ENCODE results near the gene CYP2W1. TPM values are rescaled to one million over a fixed set of nuclear protein-coding genes. Genes with fewer than 3 reads are reported as not detected.
A peak's percentile ranks its signal among the peaks of the same experiment; 100 is the strongest.

The CYP2W1 gene
- total and polyA plus RNA-seq, 2 experiments from 2014 or later = not detected

- Histone ChIP-seq H3K4me1 (ENCODE audit: insufficient read depth) (no peaks in the 10 kb centered on the region), H3K27ac (no peak overlapping the region), H3F3A (ENCODE audit: insufficient read depth) (no peaks in the 10 kb centered on the region), H3K79me2 (ENCODE audit: insufficient read depth) (no peaks in the 10 kb centered on the region), H4K20me1 (ENCODE audit: insufficient read depth) (no peaks in the 10 kb centered on the region), H3K4me3 (no peak overlapping the region), H3K9ac (no peak overlapping the region), H3K9me3 (ENCODE audit: low read depth) (no peaks in the 10 kb centered on the region), H2AFZ (no peak overlapping the region), H3K36me3 (ENCODE audit: low read depth) (no peaks in the 10 kb centered on the region), H3K9me2 (ENCODE audit: insufficient read depth) (no peaks in the 10 kb centered on the region), H3K4me2 (ENCODE audit: unreplicated experiment) (no peak overlapping the region), H3K27me3 (replicated peaks; ENCODE audit: insufficient read depth) (0 out of 2 replicates have a peak, but pooled peaks cover 8% of the 10 kb centered on the region)
- no peak for DNase-seq
- 63 to 64% methylated on average over 30 to 39 of the region's 39 CpGs for WGBS, 2 experiments (ENCODE audit: low coverage in 1 of 2, low lambda C conversion rate in 2 of 2, missing lambda C conversion rate in 2 of 2)
- TF ChIP-seq EZH2phosphoT487 (IDR thresholded peaks at IDR 0.05; ENCODE audit: insufficient read depth, low read depth) (no peak), EZH2 (IDR thresholded peaks at IDR 0.05; ENCODE audit: insufficient read depth, poor library complexity, severe bottlenecking) (no peak)
- in situ Hi-C loops (cut with MboI) = no loop called here
Observed at GRCh38 chr7:984361-985126, 1.6 kb downstream of the CYP2W1 start.

GRCh38 chr7:985127-985416, 2.1 kb downstream of the CYP2W1 start:
- H3K9me2 ChIP-seq (ENCODE audit: insufficient read depth) = no peaks in the 10 kb centered on the region
- in situ Hi-C loops (cut with MboI) = no loop called here
- no peak for TF ChIP-seq EZH2phosphoT487 (IDR thresholded peaks at IDR 0.05; ENCODE audit: insufficient read depth, low read depth)
- TF ChIP-seq EZH2 (IDR thresholded peaks at IDR 0.05; ENCODE audit: insufficient read depth, poor library complexity, severe bottlenecking) = no peak
- no peaks in the 10 kb centered on the region for H3K4me1 ChIP-seq (ENCODE audit: insufficient read depth)
- H2AFZ ChIP-seq = no peak overlapping the region
- no peak overlapping the region for H3K4me2 ChIP-seq (ENCODE audit: unreplicated experiment)
- H3K4me3 ChIP-seq = no peak overlapping the region
- WGBS, 2 experiments (ENCODE audit: low coverage in 1 of 2, low lambda C conversion rate in 2 of 2, missing lambda C conversion rate in 2 of 2) = 57 to 60% methylated on average over 16 of the region's 16 CpGs
- no peak overlapping the region for H3K9ac ChIP-seq
- H4K20me1 ChIP-seq (ENCODE audit: insufficient read depth) = no peaks in the 10 kb centered on the region
- H3F3A ChIP-seq (ENCODE audit: insufficient read depth) = no peaks in the 10 kb centered on the region
- 0 out of 2 replicates have a peak, but pooled peaks cover 8% of the 10 kb centered on the region for H3K27me3 ChIP-seq (replicated peaks; ENCODE audit: insufficient read depth)
- H3K79me2 ChIP-seq (ENCODE audit: insufficient read depth) = no peaks in the 10 kb centered on the region
- H3K9me3 ChIP-seq (ENCODE audit: low read depth) = no peaks in the 10 kb centered on the region
- no peaks in the 10 kb centered on the region for H3K36me3 ChIP-seq (ENCODE audit: low read depth)
- H3K27ac ChIP-seq = no peak overlapping the region
- DNase-seq = no peak

GRCh38 chr7:985915-986741, 3.1 kb downstream of the CYP2W1 start:
- H3K9ac ChIP-seq = no peak overlapping the region
- H4K20me1 ChIP-seq (ENCODE audit: insufficient read depth) = no peaks in the 10 kb centered on the region
- H3K27ac ChIP-seq = no peak overlapping the region
- no peaks in the 10 kb centered on the region for H3F3A ChIP-seq (ENCODE audit: insufficient read depth)
- peak; percentile 49 for DNase-seq
- H3K79me2 ChIP-seq (ENCODE audit: insufficient read depth) = no peaks in the 10 kb centered on the region
- H3K4me3 ChIP-seq = no peak overlapping the region
- H3K9me2 ChIP-seq (ENCODE audit: insufficient read depth) = no peaks in the 10 kb centered on the region
- H3K4me2 ChIP-seq (ENCODE audit: unreplicated experiment) = no peak overlapping the region
- H3K27me3 ChIP-seq (replicated peaks; ENCODE audit: insufficient read depth) = 0 out of 2 replicates have a peak, but pooled peaks cover 8% of the 10 kb centered on the region
- WGBS, 2 experiments (ENCODE audit: low coverage in 1 of 2, low lambda C conversion rate in 2 of 2, missing lambda C conversion rate in 2 of 2) = 63 to 64% methylated on average over 41 of the region's 41 CpGs
- no peaks in the 10 kb centered on the region for H3K9me3 ChIP-seq (ENCODE audit: low read depth)
- TF ChIP-seq EZH2 (IDR thresholded peaks at IDR 0.05; ENCODE audit: insufficient read depth, poor library complexity, severe bottlenecking) = no peak
- no peak for TF ChIP-seq EZH2phosphoT487 (IDR thresholded peaks at IDR 0.05; ENCODE audit: insufficient read depth, low read depth)
- H3K36me3 ChIP-seq (ENCODE audit: low read depth) = no peaks in the 10 kb centered on the region
- H3K4me1 ChIP-seq (ENCODE audit: insufficient read depth) = no peaks in the 10 kb centered on the region
- no peak overlapping the region for H2AFZ ChIP-seq
- in situ Hi-C loops (cut with MboI) = no loop called here

- Histone ChIP-seq H3K27ac (no peak overlapping the region), H3K27me3 (replicated peaks; ENCODE audit: insufficient read depth) (0 out of 2 replicates have a peak, but pooled peaks cover 8% of the 10 kb centered on the region), H3K4me3 (no peak overlapping the region), H3F3A (ENCODE audit: insufficient read depth) (no peaks in the 10 kb centered on the region), H3K79me2 (ENCODE audit: insufficient read depth) (no peaks in the 10 kb centered on the region), H3K9me3 (ENCODE audit: low read depth) (no peaks in the 10 kb centered on the region), H3K9ac (no peak overlapping the region), H2AFZ (no peak overlapping the region), H3K9me2 (ENCODE audit: insufficient read depth) (no peaks in the 10 kb centered on the region), H3K36me3 (ENCODE audit: low read depth) (no peaks in the 10 kb centered on the region), H4K20me1 (ENCODE audit: insufficient read depth) (no peaks in the 10 kb centered on the region), H3K4me2 (ENCODE audit: unreplicated experiment) (no peak overlapping the region), H3K4me1 (ENCODE audit: insufficient read depth) (no peaks in the 10 kb centered on the region)
- no peak for DNase-seq
- in situ Hi-C loops (cut with MboI) = no loop called here
- no peak for TF ChIP-seq EZH2phosphoT487 (IDR thresholded peaks at IDR 0.05; ENCODE audit: insufficient read depth, low read depth)
- TF ChIP-seq EZH2 (IDR thresholded peaks at IDR 0.05; ENCODE audit: insufficient read depth, poor library complexity, severe bottlenecking) = no peak
- WGBS, 2 experiments (ENCODE audit: low coverage in 1 of 2, low lambda C conversion rate in 2 of 2, missing lambda C conversion rate in 2 of 2) = 65 to 71% methylated on average over 38 to 53 of the region's 56 CpGs
Observed at GRCh38 chr7:986766-987751, 4.1 kb downstream of the CYP2W1 start.

Measured in GM23248 (cell line).